ENCODE results near the gene CLCN1. TPM values are rescaled to one million over a fixed set of nuclear protein-coding genes. Genes with fewer than 3 reads are reported as not detected.

Gene CLCN1
- total RNA-seq, 1 experiment from 2014 or later, result 0.13 TPM

DNA sequence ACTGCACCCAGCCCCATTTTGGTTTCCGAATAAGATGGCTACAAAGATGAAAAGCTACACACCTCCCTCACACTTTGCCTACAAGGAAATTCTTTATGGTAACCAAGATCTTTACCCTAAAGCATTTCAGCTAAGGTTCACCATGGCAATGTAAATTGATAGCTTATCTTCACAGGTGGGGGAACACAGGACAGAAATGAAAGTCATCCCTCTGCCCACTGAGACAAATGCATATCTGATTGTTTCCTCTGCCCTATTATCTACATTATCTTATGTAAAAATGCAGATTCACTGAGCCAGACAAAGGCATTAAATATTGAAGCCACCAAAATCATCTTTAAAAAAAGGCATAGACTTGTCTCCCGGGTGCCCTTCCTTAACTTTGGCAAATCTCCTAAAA, 34.4 kb upstream of the CLCN1 start:
- H2BK12ac ChIP-seq (ENCODE audit: insufficient read length, low read depth, low read length), result no peak overlapping the region
- H3K23ac ChIP-seq (ENCODE audit: insufficient read length, low read depth, low read length), result no peak overlapping the region
- no peak overlapping the region for H3K4me2 ChIP-seq (ENCODE audit: insufficient read depth, insufficient read length, low read length)
- H3K4me3 Mint-ChIP-seq, result no peak overlapping the region
- H2BK120ac ChIP-seq (ENCODE audit: low read depth, low read length, poor library complexity, severe bottlenecking), result no peak overlapping the region
- peaks cover 38% of the 10 kb centered on the region for H3K27me3 Mint-ChIP-seq (ENCODE audit: low read depth)
- no peak overlapping the region for H2AFZ ChIP-seq (ENCODE audit: low read length)
- H4K8ac ChIP-seq (replicated peaks; ENCODE audit: insufficient read length, low read depth, low read length), result no peak overlapping the region
- no peak overlapping the region for H3K27ac Mint-ChIP-seq
- DNase-seq, result no peak
- no peak overlapping the region for H3K9ac ChIP-seq (ENCODE audit: extremely low read depth, insufficient read length, low read length)
- H3K4me1 Mint-ChIP-seq, result peaks cover 29 to 31% of the 10 kb centered on the region in 2 experiments
- H2BK15ac ChIP-seq (ENCODE audit: low read depth, low read length), result no peak overlapping the region
- TF ChIP-seq, protein P1, sequence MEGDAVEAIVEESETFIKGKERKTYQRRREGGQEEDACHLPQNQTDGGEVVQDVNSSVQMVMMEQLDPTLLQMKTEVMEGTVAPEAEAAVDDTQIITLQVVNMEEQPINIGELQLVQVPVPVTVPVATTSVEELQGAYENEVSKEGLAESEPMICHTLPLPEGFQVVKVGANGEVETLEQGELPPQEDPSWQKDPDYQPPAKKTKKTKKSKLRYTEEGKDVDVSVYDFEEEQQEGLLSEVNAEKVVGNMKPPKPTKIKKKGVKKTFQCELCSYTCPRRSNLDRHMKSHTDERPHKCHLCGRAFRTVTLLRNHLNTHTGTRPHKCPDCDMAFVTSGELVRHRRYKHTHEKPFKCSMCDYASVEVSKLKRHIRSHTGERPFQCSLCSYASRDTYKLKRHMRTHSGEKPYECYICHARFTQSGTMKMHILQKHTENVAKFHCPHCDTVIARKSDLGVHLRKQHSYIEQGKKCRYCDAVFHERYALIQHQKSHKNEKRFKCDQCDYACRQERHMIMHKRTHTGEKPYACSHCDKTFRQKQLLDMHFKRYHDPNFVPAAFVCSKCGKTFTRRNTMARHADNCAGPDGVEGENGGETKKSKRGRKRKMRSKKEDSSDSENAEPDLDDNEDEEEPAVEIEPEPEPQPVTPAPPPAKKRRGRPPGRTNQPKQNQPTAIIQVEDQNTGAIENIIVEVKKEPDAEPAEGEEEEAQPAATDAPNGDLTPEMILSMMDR (conservative IDR thresholded peaks at IDR 0.05), result no peak
- H3K79me1 ChIP-seq (ENCODE audit: insufficient read depth, low read depth, low read length, poor library complexity, severe bottlenecking), result no peaks in the 10 kb centered on the region
- H3K27ac ChIP-seq (ENCODE audit: insufficient read length, low read depth, low read length), result no peak overlapping the region
- H3K14ac ChIP-seq (ENCODE audit: insufficient read depth, low read length), result no peak overlapping the region
- peaks cover 2% of the 10 kb centered on the region; the same call in 1 of the 2 replicates for H3K27me3 ChIP-seq (ENCODE audit: insufficient read depth, low read length)
- H2AK5ac ChIP-seq (ENCODE audit: insufficient read length, low read length), result no peak overlapping the region
- no peak overlapping the region for H3K4ac ChIP-seq (ENCODE audit: low read depth, low read length)
- no CpG with 5 or more reads among the region's 2 CpGs for WGBS (ENCODE audit: extremely low coverage, insufficient read length, low lambda C conversion rate)
- no peak overlapping the region for H4K91ac ChIP-seq (ENCODE audit: insufficient read length, low read depth, low read length)
- H2BK5ac ChIP-seq (ENCODE audit: insufficient read length, low read length), result no peak overlapping the region
- H3T11ph ChIP-seq (ENCODE audit: low read length), result no peak overlapping the region
- no peaks in the 10 kb centered on the region; a peak in 1 of 5 replicates for H3K9me3 Mint-ChIP-seq
- H2BK20ac ChIP-seq (ENCODE audit: low read depth, low read length, poor library complexity, severe bottlenecking), result no peak overlapping the region
- H3K23me2 ChIP-seq (ENCODE audit: insufficient read length, low read depth, low read length, poor library complexity, severe bottlenecking), result peaks cover 5% of the 10 kb centered on the region
- no peak overlapping the region for H3K18ac ChIP-seq (ENCODE audit: insufficient read length, low read depth, low read length)
- no peak overlapping the region for H4K5ac ChIP-seq (ENCODE audit: insufficient read length, low read depth, low read length)
- peaks cover 9% of the 10 kb centered on the region; the same call in 1 of the 2 replicates for H3K4me1 ChIP-seq (ENCODE audit: insufficient read depth, low read length)
- no peaks in the 10 kb centered on the region for H4K20me1 ChIP-seq (ENCODE audit: control insufficient read depth, insufficient read depth, insufficient read length)
- no peaks in the 10 kb centered on the region for H3K79me2 ChIP-seq (ENCODE audit: insufficient read depth, low read length)
- H3K9me3 ChIP-seq (ENCODE audit: control insufficient read depth, low read depth, low read length), result no peaks in the 10 kb centered on the region
- H3K56ac ChIP-seq (ENCODE audit: insufficient read length, low read depth, low read length), result no peak overlapping the region
- H3K36me3 Mint-ChIP-seq (ENCODE audit: insufficient read depth in 1 of 3, low read depth in 3 of 3), result peaks cover 0 to under 1% (median 0%) of the 10 kb centered on the region in 3 experiments; a peak in 2 of 7 replicates
